Measurements from ENCODE around the gene NOP56. TPM values are rescaled to one million over a fixed set of nuclear protein-coding genes. Genes with fewer than 3 reads are reported as not detected.
"Not testable (repeated sequence)": the region's sequence is repeated elsewhere in the genome, so short reads cannot be mapped to it uniquely, and the experiment has no call there.

The NOP56 gene
- polyA plus RNA-seq, 3 donors, result 70.0 to 161 (median 105) TPM

DNA sequence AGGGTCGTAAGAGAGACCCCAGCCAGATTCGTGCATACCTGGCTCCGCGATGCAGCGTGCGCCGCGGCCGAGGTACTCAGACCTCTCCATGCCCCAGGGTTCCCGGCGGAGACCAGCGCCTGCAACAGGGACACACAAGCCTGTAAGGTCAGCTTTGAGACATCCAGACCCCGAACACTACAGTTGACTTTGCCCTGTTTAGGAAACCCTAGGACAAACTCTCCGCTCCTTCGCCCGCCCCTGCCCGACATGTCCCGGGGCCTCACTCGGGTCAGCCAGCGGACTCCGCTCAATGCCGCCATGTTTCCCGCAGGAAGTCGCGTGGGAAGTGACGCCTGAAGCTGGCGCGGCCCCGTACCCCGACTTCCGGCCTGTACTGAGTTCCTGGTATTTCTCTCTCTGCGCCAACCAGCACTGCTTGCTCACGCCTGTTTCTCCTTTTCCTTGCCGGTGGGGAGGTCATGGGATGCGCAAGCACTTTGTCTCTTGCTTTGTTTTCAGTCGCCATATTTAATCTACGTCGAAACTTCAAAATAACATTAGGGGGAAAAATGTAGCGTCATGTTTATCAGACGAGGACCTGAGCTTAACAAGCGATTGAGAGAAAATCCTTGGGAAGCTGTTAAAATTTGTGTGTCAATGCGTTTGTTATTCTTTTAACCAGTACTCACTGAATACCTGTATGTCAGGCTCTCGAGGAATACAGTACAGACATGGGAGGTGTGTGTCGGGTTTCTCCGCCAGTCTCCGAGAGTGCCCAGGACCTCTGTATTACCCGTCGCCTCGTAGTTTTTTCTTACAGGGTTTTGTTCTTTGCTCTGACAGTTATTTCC is 11.7 kb downstream of the NOP56 start, which contains the start of gene IDH3B:
Gene IDH3B, minus strand, starts transcription at position 330 of the 833 bp plus-strand sequence. Its CDS starts 28 bp downstream, at position 302.
- H3K27ac ChIP-seq (ENCODE audit: low read depth, low read length), result peak within 1 kb of the TSS; percentile 70
- 3 to 9% (median 8%) methylated on average over 49 of the region's 49 CpGs for WGBS, 3 donors

DNA sequence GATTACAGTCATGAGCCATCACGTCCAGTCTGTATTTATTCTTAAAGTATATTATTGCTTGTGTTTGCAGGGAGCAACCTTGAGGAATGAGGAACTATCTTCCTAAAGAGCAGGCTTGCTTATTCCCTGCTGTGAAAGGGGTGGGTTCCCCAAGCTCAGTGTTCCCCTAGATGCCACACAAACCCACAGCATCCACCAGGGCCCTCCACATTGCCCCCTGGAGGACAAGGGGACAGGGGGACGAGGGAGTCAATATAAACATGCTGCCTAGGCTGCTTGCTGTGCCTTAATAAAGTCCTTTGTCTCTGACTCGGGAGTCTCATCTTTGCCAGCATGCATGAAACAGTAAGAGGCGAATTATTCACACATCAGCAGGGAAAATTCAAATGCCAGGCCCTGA is 19.5 kb downstream of the NOP56 start:
- WGBS, 3 donors, result 7 to 36% (median 30%) methylated on average over 4 of the region's 4 CpGs
- H3K27ac ChIP-seq (ENCODE audit: low read depth, low read length), result no peak overlapping the region

DNA sequence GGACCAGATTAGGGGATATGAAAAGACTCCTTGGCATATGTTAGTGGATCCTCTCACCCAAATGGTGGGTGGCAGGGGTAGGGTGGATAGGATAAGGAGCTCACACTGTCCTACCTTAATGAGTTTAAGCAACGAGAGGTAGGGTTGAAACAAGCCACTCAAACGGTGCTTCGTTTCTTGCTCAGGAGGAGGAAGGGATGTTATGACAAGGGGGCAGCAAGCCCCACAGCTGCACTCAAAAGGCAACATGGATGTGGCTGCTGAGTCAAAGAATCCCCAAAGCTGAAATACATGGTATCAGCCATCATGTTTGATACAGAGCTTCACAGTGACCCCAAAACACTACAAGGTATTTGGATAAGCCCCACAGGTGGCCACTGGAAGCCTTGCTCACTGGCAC is 20.0 kb downstream of the NOP56 start:
- WGBS, 3 donors, result 58 to 85% (median 78%) methylated on average over 3 of the region's 3 CpGs

DNA sequence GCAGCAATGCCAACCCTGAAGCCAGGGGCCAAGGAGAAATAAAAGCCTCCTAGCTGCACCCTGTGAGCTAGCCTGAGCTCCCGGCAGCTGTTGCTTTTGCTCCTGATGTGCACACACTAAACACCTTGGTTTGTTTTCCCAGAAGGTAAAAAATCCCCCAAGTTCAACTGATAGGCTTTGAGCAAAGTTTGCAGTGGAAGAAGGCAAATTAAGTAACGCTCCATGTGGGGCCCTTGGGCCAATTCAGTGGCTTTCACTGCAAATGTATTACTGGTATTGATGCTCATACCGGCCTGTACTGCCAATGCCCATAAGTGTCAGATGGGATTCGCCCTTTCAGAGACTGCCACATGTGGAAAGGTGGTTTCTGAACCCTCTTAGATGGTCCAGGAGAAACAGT is 21.0 kb downstream of the NOP56 start:
- 77 to 86% (median 85%) methylated on average over 4 of the region's 4 CpGs for whole genome bisulfite sequencing, 3 donors
- no peak overlapping the region for H3K27ac ChIP-seq (ENCODE audit: low read depth, low read length)

More for the DNA sequence above, 20.0 kb downstream of the NOP56 start:
- H3K27ac ChIP-seq (ENCODE audit: low read depth, low read length), result no peak overlapping the region

DNA sequence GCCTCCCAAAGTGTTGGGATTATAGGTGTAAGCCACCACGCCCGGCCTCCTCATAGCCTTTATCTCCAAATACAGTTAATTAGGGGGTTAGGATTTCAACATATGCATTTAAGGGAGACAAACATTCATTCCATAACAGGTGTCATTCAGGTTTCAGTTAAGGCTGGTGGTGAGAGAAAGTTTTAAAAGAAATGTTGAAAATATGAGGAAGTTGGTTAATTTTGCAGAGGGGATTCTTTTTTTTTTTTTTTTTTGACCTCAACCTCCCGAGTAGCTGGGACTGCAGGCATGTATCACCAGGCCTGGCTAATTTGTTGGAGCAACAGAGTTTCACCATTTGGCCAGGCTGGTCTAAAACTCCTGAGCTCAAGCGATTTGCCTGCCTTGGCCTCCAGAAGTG is 27.6 kb downstream of the NOP56 start:
- 59 to 81% (median 65%) methylated on average over 4 of the region's 4 CpGs for WGBS, 3 donors
- no peak overlapping the region for H3K27ac ChIP-seq (ENCODE audit: low read depth, low read length)

DNA sequence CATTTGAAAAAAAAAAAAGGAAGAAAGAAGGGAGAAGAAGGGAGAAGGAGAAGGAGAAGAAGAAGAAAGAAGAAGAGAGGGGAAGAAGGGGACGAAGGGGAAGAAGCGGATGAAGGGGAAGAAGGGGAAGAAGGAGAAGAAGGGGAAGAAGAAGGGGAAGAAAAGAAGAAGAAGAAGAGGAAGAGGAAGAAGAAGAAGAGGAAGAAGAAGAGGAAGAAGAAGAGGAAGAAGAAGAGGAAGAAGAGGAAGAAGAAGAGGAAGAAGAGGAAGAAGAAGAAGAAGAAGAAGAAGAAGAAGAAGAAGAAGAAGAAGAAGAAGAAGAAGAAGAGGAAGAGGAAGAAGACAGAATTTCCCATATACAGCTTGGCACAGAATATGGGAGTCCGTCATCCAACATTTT is 29.6 kb downstream of the NOP56 start:
- not testable (repeated sequence) for H3K27ac ChIP-seq (ENCODE audit: low read depth, low read length)
- 56 to 69% (median 64%) methylated on average over 3 of the region's 3 CpGs for WGBS, 3 donors

DNA sequence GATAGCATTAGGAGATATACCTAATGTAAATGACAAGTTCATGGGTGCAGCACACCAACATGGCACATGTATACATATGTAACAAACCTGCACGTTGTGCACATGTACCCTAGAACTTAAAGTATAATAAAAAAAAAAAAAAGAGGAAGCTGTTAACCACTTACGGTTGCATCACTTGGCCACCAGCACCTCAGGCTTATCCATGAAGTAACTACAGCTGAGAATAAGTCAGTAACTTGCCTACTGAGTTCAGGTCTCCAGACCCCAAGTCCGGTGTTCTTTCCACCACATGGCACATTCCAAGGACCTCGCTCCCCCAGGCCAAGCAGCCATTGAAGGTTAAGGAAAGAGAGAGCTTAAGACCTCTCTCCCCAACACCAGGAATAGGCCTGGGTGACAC is 32.4 kb downstream of the NOP56 start:
- not testable (repeated sequence) for H3K27ac ChIP-seq (ENCODE audit: low read depth, low read length)
- 56 to 86% (median 63%) methylated on average over 3 to 4 of the region's 4 CpGs for WGBS, 3 donors

DNA sequence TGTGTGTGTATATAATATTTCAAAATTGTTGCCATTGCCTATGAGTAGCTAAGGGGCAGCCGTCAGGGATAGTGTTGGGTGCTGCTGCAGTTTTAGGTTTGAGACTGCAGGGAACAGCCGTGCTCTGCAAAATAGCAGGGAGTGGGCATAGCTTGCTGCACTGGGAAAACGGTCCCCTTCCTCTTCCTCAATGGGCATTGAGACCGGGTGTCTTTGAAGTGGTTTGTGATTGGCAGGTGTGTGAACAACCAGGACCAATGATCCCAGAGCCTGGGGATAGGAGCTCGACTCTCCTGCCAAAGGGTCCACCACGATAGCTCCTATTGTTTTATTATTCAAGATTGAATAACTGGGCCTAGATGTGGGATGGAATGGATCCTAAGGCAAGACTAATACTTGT is 35.1 kb downstream of the NOP56 start:
- no peak overlapping the region for H3K27ac ChIP-seq (ENCODE audit: low read depth, low read length)
- 42 to 47% (median 45%) methylated on average over 6 of the region's 6 CpGs for WGBS, 3 donors

DNA sequence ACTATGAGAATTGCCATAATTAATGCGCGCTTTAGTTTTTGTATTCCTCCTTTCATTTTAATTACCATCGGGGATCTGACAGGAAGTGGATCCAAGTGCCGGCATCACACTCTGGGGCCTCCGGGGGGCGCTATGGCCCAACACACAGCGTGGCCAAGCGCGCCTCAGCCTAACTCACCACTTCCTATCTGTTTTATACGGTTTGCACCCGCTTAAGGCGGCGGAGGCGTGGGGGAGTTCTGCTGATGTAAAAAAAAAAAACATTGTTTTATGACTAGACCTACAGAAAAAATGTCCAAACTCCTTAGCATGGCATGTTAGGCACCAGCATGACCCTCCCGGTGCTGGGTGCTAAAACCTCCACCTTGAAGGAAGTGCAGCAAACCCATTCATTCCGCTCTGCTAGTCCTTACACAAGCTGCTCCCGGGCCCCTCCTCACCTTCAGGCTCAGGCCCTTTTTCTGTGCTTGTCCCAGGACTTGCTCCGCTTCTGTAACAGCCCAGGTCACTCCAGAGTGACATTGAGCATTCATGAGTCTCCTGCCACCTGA is 35.7 kb downstream of the NOP56 start:
- 17 to 20% (median 19%) methylated on average over 18 of the region's 18 CpGs for WGBS, 3 donors
- H3K27ac ChIP-seq (ENCODE audit: low read depth, low read length), result no peak overlapping the region

DNA sequence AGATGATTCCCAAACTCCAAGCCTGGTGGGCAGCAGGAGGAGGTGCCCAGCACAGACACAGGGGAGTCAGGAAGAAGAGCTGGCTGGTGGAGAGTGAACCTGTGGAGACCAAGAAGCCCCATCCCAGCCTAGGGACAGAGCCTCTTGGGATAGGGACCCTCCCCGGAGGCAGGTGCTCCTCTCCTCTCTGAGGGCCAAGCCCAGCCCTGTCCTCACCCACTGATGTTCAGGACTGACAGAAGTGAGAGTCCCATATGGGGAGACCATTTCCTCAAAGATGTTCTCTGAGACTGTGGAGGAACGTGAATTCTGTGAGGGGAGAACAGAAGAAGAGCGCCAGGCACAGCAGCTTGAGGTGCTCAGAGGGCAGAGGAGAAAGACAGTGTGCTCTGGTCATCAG is 37.8 kb downstream of the NOP56 start:
- 79 to 86% (median 84%) methylated on average over 3 of the region's 3 CpGs for WGBS, 3 donors
- H3K27ac ChIP-seq (ENCODE audit: low read depth, low read length), result no peak overlapping the region

DNA sequence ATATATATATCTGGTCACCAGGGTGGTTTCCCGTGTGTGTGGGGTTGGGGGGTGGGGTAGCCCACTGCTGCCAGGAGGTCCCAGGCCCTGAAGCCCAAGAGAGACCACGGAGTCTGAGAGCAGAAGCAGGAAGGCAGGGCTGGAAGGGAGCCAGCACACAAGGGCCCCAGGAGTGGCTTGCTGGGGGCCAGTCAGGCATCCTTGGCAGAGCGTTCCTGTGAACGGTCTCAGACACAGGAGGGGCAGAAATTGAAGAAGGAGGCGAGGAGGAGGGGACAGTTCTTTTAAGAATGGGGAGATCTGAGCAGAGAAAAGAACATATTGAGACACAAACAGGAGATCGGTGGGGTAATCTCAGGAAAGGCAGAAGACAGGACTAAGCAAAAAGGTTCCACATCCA is 38.3 kb downstream of the NOP56 start:
- WGBS, 3 donors, result 49 to 70% (median 49%) methylated on average over 6 of the region's 6 CpGs
- no peak overlapping the region for H3K27ac ChIP-seq (ENCODE audit: low read depth, low read length)

DNA sequence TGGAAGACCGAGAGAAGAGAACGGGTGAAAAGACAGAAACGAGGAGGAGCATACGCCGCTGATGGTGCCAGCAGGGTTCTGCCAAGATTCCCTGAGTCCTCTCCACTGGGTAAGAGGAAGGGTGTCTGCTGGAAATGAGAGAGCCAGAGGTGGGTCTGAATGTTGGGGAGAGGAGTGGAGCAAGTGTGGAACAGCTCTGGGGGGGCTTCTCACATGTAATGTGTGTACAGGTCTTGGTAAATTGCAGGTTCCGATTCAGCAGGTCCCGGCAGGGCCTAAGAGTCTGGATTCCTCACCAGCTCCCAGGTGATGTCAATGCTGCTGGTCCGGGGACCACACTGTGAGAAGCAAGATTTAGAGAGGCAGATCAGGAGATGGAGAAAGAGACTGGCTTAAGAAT is 38.7 kb downstream of the NOP56 start:
- H3K27ac ChIP-seq (ENCODE audit: low read depth, low read length), result no peak overlapping the region
- WGBS, 3 donors, result 84 to 93% (median 85%) methylated on average over 8 of the region's 8 CpGs

DNA sequence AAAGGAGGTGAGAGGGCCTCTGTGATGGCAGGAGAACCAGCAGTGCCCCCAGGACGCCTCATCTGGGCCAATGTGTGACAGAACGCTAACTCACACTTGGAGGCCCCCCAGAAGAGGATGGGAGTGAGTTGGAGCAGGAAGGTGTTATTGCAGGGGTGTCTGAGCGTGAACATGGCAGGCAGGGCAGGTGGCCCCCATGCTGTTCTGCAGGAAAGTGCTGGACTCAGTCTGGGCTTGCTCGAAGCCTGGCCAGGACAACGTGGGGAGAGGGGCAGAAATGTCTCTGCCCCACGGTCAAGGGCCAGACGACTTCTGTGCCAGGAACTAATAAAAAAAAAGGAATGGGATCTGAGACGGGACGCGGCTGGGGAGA is 39.2 kb downstream of the NOP56 start:
- H3K27ac ChIP-seq (ENCODE audit: low read depth, low read length), result no peak overlapping the region
- 56 to 81% (median 80%) methylated on average over 10 of the region's 10 CpGs for WGBS, 3 donors

DNA sequence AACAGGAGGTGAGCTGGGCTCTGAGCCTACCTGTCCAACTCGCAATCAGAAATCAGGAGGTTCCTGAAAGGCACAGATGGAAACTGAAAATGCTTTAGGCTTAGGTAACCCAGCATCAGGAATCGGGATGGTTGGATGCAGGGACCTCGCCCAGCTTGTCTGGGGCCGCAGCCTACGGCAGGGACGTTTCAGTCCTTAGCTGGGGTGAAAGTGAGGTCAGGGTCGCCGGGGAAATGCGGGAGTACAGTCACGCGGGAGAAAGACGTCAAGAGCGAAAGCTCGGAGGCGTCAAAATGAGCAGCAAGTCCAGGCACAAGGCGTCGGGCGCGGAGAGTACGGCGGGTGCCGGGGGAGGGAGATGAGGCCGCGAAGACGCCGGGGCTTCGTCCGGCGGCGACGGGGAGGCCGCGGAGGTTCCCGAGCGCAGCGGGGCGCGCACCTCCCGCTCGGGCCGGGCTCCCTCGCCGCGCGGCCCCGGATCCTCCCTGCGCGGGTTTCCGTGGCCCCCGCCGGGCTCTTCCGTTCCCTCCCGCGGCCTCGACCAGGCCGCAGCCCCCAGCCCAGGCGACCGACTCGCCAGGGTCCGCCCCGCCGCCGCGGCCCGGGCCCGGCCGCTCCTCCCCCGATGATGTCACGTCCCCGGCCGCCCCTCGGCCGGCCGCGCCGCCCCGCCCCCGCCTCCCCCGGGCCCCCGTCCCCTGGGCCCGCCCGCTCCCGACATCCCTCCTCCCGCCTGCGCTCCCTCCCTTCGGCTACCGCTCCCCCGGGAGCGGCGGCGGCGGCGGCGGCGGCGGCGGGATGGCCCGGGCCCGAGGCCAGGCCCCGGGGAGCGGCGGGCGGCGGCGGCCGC is 39.8 kb downstream of the NOP56 start, which contains the start of gene EBF4:
Gene EBF4, plus strand, starts transcription at position 745 of the 850 bp plus-strand sequence. CDS start 866 bp downstream, outside the sequence.
- peak within 1 kb of the TSS; percentile 48 for H3K27ac ChIP-seq (ENCODE audit: low read depth, low read length)
- WGBS, 3 donors, result 4 to 9% (median 7%) methylated on average over 29 to 87 of the region's 106 CpGs

DNA sequence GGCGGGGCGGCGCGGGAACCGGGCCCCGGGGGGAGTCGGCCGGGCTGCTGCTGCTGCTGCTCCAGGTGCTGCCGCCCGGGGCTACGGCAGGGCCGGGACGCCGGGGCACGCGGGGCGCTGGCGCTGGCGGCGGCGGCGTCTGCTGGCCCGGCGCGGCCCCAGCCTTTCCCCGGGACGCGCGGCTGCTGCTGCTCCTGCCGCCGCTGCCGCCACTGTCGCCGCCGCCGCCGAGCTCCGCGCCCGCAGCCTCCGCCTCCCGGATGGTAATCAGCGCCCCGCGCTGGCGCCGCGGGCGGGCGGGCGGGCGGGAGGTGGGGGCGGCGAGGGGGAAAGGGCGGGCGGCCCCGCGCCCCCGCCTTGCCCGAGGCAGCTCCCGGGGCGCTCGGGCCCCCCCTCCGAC is 40.5 kb downstream of the NOP56 start:
- no peak overlapping the region for H3K27ac ChIP-seq (ENCODE audit: low read depth, low read length)
- 0% methylated on average over 7 to 53 of the region's 64 CpGs for WGBS, 3 donors

DNA sequence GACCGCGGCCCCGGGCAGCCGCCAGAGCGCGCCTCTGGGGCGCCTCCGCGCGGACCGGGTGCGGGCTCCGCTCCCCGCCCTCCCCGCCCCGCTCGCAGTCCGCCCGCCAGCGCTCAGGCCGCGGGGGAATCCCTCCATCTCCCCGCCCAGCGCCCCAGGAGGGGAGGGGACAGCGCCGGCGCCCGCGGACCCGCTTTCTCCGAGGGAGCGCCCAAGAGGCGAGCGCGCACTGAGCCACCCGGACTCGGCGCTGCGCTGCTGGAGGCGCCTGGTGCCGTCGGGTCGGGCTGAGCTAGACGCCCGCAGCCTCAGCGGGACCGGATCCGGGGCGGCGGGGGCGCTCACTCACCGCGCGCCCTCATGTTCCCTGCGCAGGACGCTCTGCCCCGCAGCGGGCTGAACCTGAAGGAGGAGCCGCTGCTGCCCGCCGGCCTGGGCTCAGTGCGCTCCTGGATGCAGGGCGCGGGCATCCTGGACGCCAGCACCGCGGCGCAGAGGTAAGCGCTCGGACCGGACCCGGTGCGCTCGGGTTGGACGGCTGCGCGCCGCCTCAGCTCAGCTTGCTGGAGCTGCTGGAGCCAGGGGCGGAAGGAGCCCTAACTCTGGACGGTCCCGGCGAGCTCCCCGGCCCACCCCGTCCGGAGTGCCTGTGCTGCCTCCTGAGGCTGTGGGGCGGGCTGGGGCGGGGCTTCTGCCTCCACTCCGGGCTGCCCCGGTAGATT is 41.0 kb downstream of the NOP56 start:
- WGBS, 3 donors, result 3 to 4% (median 4%) methylated on average over 45 to 87 of the region's 89 CpGs
- H3K27ac ChIP-seq (ENCODE audit: low read depth, low read length), result no peak overlapping the region

DNA sequence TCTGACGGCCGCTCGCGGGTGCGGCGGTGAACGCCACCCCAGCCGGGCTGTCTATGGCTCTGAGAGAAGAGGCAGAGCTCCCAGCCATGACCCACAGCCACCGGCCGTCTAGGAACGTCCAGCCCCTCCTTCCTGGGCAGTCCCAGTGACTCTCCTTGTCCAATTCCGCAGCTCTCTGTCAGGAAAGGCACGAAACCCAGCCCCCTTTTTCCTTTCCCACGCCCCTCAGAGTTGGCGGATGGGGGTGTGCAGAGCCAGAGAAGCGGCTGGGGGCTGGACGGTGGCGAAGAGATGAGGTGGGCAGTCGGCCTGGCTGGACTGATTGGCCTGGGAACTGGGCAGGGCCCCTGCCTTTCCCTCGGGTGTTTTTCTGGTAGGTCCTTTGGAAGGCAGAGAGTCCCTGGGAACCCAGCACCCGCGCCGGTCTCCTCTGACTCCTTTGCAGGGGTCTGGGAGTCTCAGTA is 41.6 kb downstream of the NOP56 start:
- WGBS, 3 donors, result 27 to 33% (median 29%) methylated on average over 23 of the region's 23 CpGs
- H3K27ac ChIP-seq (ENCODE audit: low read depth, low read length), result no peak overlapping the region

DNA sequence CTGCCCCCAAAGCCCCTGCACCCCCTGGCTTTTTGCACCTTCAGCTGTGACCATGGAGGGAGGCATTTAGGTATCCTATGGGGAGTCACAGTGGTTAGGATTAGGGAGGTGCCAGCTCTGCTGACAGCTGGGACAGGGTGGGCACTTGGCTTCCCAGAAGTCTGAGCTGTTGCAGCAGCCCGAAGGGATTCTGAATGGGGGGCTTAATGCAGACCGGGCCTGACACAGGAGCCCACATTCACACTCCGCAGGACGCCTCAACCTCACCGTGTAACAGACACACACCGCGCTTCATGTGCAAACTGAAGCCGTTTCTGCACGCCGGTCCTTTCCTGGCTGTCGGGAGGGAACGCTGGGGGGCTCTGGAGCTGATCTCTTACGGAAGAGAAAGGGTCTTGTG is 42.1 kb downstream of the NOP56 start:
- 55 to 65% (median 62%) methylated on average over 13 of the region's 13 CpGs for WGBS, 3 donors
- H3K27ac ChIP-seq (ENCODE audit: low read depth, low read length), result no peak overlapping the region
